Caco-2 (cell line): Measurements from ENCODE around the gene FLT3. TPM values are rescaled to one million over a fixed set of nuclear protein-coding genes. Genes with fewer than 3 reads are reported as not detected.

Experiments used
- BruUV-seq: library from RNA; stranded (reverse); fragments of 400-500 nt; replicated peaks from 2 replicates; lab custom pipeline; 2021; lab: Mats Ljungman, UMichigan
- CTCF ChIA-PET: fragments of 300-600 bp; sonication (Branson Sonifier 250); formaldehyde crosslinking; loops from one replicate; lab custom pipeline; 2022; ENCODE audit warnings: antibody characterized with exemption; lab: Charles Lee
- POLR2A ChIA-PET: fragments of 300-600 bp; sonication (Branson Sonifier 250); formaldehyde crosslinking; loops from one replicate; lab custom pipeline; 2022; ENCODE audit warnings: antibody characterized with exemption; lab: Charles Lee
- DNase-seq, 2 experiments: peaks; one replicate each; pipeline versions ENCODE4 v3.0.0 to v3.0.0-alpha.2; 2020 to 2022
- H3K27me3 ChIP-seq: replicated peaks from 2 replicates; pipeline ENCODE4 v1.6.0; 2011; ENCODE audit warnings: low read length; ENCODE audit not compliant: control insufficient read depth, insufficient read depth
- H3K36me3 ChIP-seq: 2 replicates; pipeline ENCODE4 v1.5.1; 2011; ENCODE audit warnings: low read length; ENCODE audit not compliant: control insufficient read depth, insufficient read depth
- H3K4me1 ChIP-seq: fragments of 250-450 bp; sonication (Bioruptor Pico); 2 replicates; pipeline ENCODE4 v1.5.1; 2020; ENCODE audit warnings: mild to moderate bottlenecking
- H3K4me3 ChIP-seq: 2 replicates; pipeline ENCODE4 v1.5.1; 2011; ENCODE audit warnings: low read depth, mild to moderate bottlenecking, control low read depth, low read length
- H3K9me3 ChIP-seq: fragments of 250-450 bp; sonication (Bioruptor Pico); 2 replicates; pipeline ENCODE4 v1.5.1; 2020; ENCODE audit warnings: mild to moderate bottlenecking, moderate library complexity
- H3K27ac Mint-ChIP-seq: one replicate; pipeline ENCODE4 v1.8.0; 2022; ENCODE audit warnings: mixed read lengths; ENCODE audit not compliant: unreplicated experiment
- H3K27me3 Mint-ChIP-seq: one replicate; pipeline ENCODE4 v1.8.0; 2022; ENCODE audit warnings: mixed read lengths; ENCODE audit not compliant: insufficient read depth, unreplicated experiment
- H3K36me3 Mint-ChIP-seq: one replicate; pipeline ENCODE4 v1.8.0; 2022; ENCODE audit warnings: mild to moderate bottlenecking, mixed read lengths; ENCODE audit not compliant: insufficient read depth, unreplicated experiment
- H3K4me1 Mint-ChIP-seq: one replicate; pipeline ENCODE4 v1.8.0; 2022; ENCODE audit warnings: low read depth, mixed read lengths; ENCODE audit not compliant: unreplicated experiment
- H3K4me3 Mint-ChIP-seq: one replicate; pipeline ENCODE4 v1.8.0; 2022; ENCODE audit warnings: mild to moderate bottlenecking, moderate library complexity, mixed read lengths; ENCODE audit not compliant: unreplicated experiment
- H3K9me3 Mint-ChIP-seq: one replicate; pipeline ENCODE4 v1.8.0; 2022; ENCODE audit warnings: mixed read lengths; ENCODE audit not compliant: unreplicated experiment
- CTCF ChIP-seq, 2 experiments: fragments of 200-600 bp in 1 of 2; IDR thresholded peaks; 1 replicate in 1 of 2; 2 replicates in 1 of 2; pipeline versions ENCODE4 v1.5.1 to v1.8.0; 2011 to 2022; ENCODE audit warnings: antibody characterized with exemption in 1 of 2, control low read depth in 1 of 2, inconsistent platforms in 1 of 2, low read depth in 1 of 2, low read length in 1 of 2, mild to moderate bottlenecking in 1 of 2, moderate library complexity in 1 of 2; ENCODE audit not compliant: insufficient read depth in 1 of 2, severe bottlenecking in 1 of 2, unreplicated experiment in 1 of 2
- intact Hi-C: fragments of 100-400 bp; cut with micrococcal nuclease; formaldehyde crosslinking; loops from one replicate; pipeline ENCODE4 v1.10.0; 2022; ENCODE audit not compliant: unreplicated experiment
- total RNA-seq: library from RNA; stranded (reverse); gene quantifications from 2 replicates; pipeline ENCODE4 v1.2.3, GENCODE V29; 2022

FLT3 gene
- total RNA-seq, 1 experiment from 2014 or later, result 0.09 TPM

- H3K4me3 Mint-ChIP-seq, result no peak overlapping the region
- DNase-seq, result no peak
- ChIA-PET CTCF (no interaction called here), POLR2A (no interaction called here)
- H3K4me1 Mint-ChIP-seq, result peaks cover 6% of the 10 kb centered on the region
- no peaks in the 10 kb centered on the region for H3K36me3 Mint-ChIP-seq
- BruUV-seq, result no TSS peak
- Histone ChIP-seq H3K27me3 (no peaks in the 10 kb centered on the region), H3K4me3 (no peak overlapping the region), H3K4me1 (peaks cover 6% of the 10 kb centered on the region; the same call in 1 of the 2 replicates), H3K9me3 (no peaks in the 10 kb centered on the region), H3K36me3 (no peaks in the 10 kb centered on the region)
- intact Hi-C loops, result no loop called here
- no peaks in the 10 kb centered on the region for H3K9me3 Mint-ChIP-seq
- no peak overlapping the region for H3K27ac Mint-ChIP-seq
- no peaks in the 10 kb centered on the region for H3K27me3 Mint-ChIP-seq
- no peak for TF ChIP-seq CTCF (IDR thresholded peaks at IDR 0.05; ENCODE audit: insufficient read depth in 1 of 2, low read depth in 1 of 2, low read length in 1 of 2, severe bottlenecking in 1 of 2, unreplicated experiment in 1 of 2)
These were observed 53.4 kb downstream of the FLT3 start for GRCh38 chr13:28046981-28047380.

- H3K9me3 Mint-ChIP-seq, result no peaks in the 10 kb centered on the region
- intact Hi-C loops, result no loop called here
- BruUV-seq, result no TSS peak
- H3K36me3 ChIP-seq, result no peaks in the 10 kb centered on the region
- no peaks in the 10 kb centered on the region for H3K36me3 Mint-ChIP-seq
- H3K27ac Mint-ChIP-seq, result no peak overlapping the region
- no peak overlapping the region for H3K4me3 ChIP-seq
- H3K9me3 ChIP-seq, result no peaks in the 10 kb centered on the region
- H3K4me1 Mint-ChIP-seq, result peaks cover 6% of the 10 kb centered on the region
- TF ChIP-seq CTCF (IDR thresholded peaks at IDR 0.05; ENCODE audit: insufficient read depth in 1 of 2, low read depth in 1 of 2, low read length in 1 of 2, severe bottlenecking in 1 of 2, unreplicated experiment in 1 of 2), result no peak
- no peak overlapping the region for H3K4me3 Mint-ChIP-seq
- ChIA-PET POLR2A (no interaction called here), CTCF (interaction anchor here (0.7 kb wide), 1 partner anchor 12 kb away, joined by 8 read pairs; no protein-coding TSS in a partner anchor)
- no peaks in the 10 kb centered on the region for H3K27me3 Mint-ChIP-seq
- H3K27me3 ChIP-seq, result no peaks in the 10 kb centered on the region
- DNase-seq, result no peak
- peaks cover 6% of the 10 kb centered on the region; the same call in 1 of the 2 replicates for H3K4me1 ChIP-seq
These were observed 54.5 kb downstream of the FLT3 start for GRCh38 chr13:28045861-28046260.

- Mint-ChIP-seq H3K27me3 (no peaks in the 10 kb centered on the region), H3K4me1 (no peaks in the 10 kb centered on the region), H3K9me3 (no peaks in the 10 kb centered on the region), H3K36me3 (no peaks in the 10 kb centered on the region), H3K4me3 (no peak overlapping the region), H3K27ac (no peak overlapping the region)
- DNase-seq, result no peak
- Histone ChIP-seq H3K36me3 (no peaks in the 10 kb centered on the region), H3K4me3 (no peak overlapping the region), H3K9me3 (no peaks in the 10 kb centered on the region), H3K27me3 (no peaks in the 10 kb centered on the region), H3K4me1 (no peaks in the 10 kb centered on the region)
- no TSS peak for BruUV-seq
- ChIA-PET POLR2A (no interaction called here), CTCF (no interaction called here)
- TF ChIP-seq CTCF (IDR thresholded peaks at IDR 0.05; ENCODE audit: insufficient read depth in 1 of 2, low read depth in 1 of 2, low read length in 1 of 2, severe bottlenecking in 1 of 2, unreplicated experiment in 1 of 2), result no peak
- intact Hi-C loops, result no loop called here
These were observed 55.8 kb downstream of the FLT3 start for GRCh38 chr13:28044608-28045007.
